ENCODE data around the gene JSRP1. TPM values are rescaled to one million over a fixed set of nuclear protein-coding genes. Genes with fewer than 3 reads are reported as not detected.

Gene JSRP1
- total and polyA plus RNA-seq, 4 donors, result 0.25 to 0.45 (median 0.39) TPM; not detected in 1

GRCh38 chr19:2237869-2238153, 18.4 kb downstream of the JSRP1 start:
- no peak for DNase-seq (ENCODE audit: low spot score)
- Histone ChIP-seq H3K27ac (ENCODE audit: low read depth in 1 of 2, low read length in 2 of 2) (no peak overlapping the region), H3K27me3 (ENCODE audit: control insufficient read depth in 4 of 4, insufficient read depth in 4 of 4, low read length in 3 of 4) (no peaks in the 10 kb centered on the region), H3K36me3 (ENCODE audit: control insufficient read depth in 4 of 4, insufficient read depth in 3 of 4, low read depth in 1 of 4, low read length in 3 of 4) (peaks cover 0 to 4% (median 0%) of the 10 kb centered on the region in 4 donors), H3K9me3 (ENCODE audit: control insufficient read depth in 4 of 4, low read length in 3 of 4) (no peaks in the 10 kb centered on the region), H3K9ac (ENCODE audit: low read depth in 1 of 2, low read length in 2 of 2) (peak overlapping the region in 1 of 2 donors; percentile 42), H3K4me3 (ENCODE audit: low read depth in 1 of 3, low read length in 3 of 3) (peak overlapping the region in 2 of 3 donors; percentile 8 to 89), H3K4me1 (ENCODE audit: control insufficient read depth in 4 of 4, insufficient read depth in 4 of 4, low read length in 3 of 4) (peaks cover 24 to 66% (median 54%) of the 10 kb centered on the region in 4 donors)
- TF ChIP-seq MAX (IDR thresholded peaks at IDR 0.05), result no peak
- no peak for TF ChIP-seq YY1 (IDR thresholded peaks at IDR 0.05)
- TF ChIP-seq ZBTB33 (IDR thresholded peaks at IDR 0.05), result no peak
- TF ChIP-seq JUND (IDR thresholded peaks at IDR 0.05), result no peak
- TF ChIP-seq RAD21 (IDR thresholded peaks at IDR 0.05), result no peak
- TF ChIP-seq RXRA (IDR thresholded peaks at IDR 0.05), result no peak
- TF ChIP-seq SP1 (IDR thresholded peaks at IDR 0.05), result no peak
- TF ChIP-seq FOXA2 (IDR thresholded peaks at IDR 0.05), result no peak
- no peak for TF ChIP-seq FOXA1 (IDR thresholded peaks at IDR 0.05)
- TF ChIP-seq GABPA (IDR thresholded peaks at IDR 0.05 in 1 of 2, conservative IDR thresholded peaks at IDR 0.05 in 1 of 2), result no peak
- TF ChIP-seq ATF3 (IDR thresholded peaks at IDR 0.05), result no peak
- TF ChIP-seq TAF1 (conservative IDR thresholded peaks at IDR 0.05), result no peak
- TF ChIP-seq REST (IDR thresholded peaks at IDR 0.05), result no peak
- TF ChIP-seq EGR1 (IDR thresholded peaks at IDR 0.05; ENCODE audit: low read depth in 2 of 2), result no peak
- no peak for TF ChIP-seq CTCF (IDR thresholded peaks at IDR 0.05; ENCODE audit: low read depth, low read length, missing input control)
- no peak for TF ChIP-seq NR2F2 (IDR thresholded peaks at IDR 0.05)
- TF ChIP-seq HNF4G (IDR thresholded peaks at IDR 0.05), result no peak
- WGBS, result 78% methylated on average over 6 of the region's 6 CpGs
